Thyroid gland (tissue), 4 donors: ENCODE results near the gene MRPS27.

Source experiments
- POLR2A ChIP-seq, 2 donors: fragments of 450-650 bp; IDR thresholded peaks; one replicate each; pipeline ENCODE4 v1.6.1; 2017; ENCODE audit warnings: antibody characterized with exemption in 2 of 2, mild to moderate bottlenecking in 2 of 2, moderate library complexity in 1 of 2
- TF ChIP-seq, protein P1 (sequence below), 6 experiments: fragments of 200-600 bp in 3 of 6; fragments of 450-650 bp in 3 of 6; sonication (generic) in 3 of 6; IDR thresholded peaks; one replicate each; pipeline ENCODE4 v1.5.1; 2016 to 2019; ENCODE audit warnings: antibody characterized with exemption in 6 of 6, mild to moderate bottlenecking in 2 of 6, inconsistent platforms in 1 of 6, moderate library complexity in 1 of 6

DNA sequence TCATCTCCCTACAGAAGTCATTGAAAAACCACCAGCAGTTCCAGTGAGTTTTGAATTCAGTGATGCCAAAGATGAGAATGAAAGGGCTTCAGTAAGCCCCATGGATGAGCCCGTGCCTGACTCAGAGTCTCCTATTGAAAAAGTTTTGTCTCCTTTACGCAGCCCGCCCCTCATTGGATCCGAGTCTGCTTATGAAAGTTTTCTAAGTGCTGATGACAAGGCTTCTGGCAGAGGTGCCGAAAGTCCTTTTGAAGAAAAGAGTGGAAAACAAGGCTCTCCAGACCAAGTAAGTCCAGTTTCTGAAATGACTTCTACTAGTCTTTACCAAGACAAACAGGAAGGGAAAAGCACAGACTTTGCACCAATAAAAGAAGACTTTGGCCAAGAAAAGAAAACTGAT lies 122.6 kb downstream of the MRPS27 start:
- TF ChIP-seq, protein P1, sequence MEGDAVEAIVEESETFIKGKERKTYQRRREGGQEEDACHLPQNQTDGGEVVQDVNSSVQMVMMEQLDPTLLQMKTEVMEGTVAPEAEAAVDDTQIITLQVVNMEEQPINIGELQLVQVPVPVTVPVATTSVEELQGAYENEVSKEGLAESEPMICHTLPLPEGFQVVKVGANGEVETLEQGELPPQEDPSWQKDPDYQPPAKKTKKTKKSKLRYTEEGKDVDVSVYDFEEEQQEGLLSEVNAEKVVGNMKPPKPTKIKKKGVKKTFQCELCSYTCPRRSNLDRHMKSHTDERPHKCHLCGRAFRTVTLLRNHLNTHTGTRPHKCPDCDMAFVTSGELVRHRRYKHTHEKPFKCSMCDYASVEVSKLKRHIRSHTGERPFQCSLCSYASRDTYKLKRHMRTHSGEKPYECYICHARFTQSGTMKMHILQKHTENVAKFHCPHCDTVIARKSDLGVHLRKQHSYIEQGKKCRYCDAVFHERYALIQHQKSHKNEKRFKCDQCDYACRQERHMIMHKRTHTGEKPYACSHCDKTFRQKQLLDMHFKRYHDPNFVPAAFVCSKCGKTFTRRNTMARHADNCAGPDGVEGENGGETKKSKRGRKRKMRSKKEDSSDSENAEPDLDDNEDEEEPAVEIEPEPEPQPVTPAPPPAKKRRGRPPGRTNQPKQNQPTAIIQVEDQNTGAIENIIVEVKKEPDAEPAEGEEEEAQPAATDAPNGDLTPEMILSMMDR (IDR thresholded peaks at IDR 0.05), result no peak
- TF ChIP-seq POLR2A (IDR thresholded peaks at IDR 0.05), result no peak
